Thoracic aorta (tissue), 2 donors: Measurements from ENCODE around the gene PEX14. TPM values are rescaled to one million over a fixed set of nuclear protein-coding genes. Genes with fewer than 3 reads are reported as not detected.

Source experiments
- ATAC-seq: fragments of 150-250 bp; one replicate; pipeline ENCODE4 v1.8.0; 2017; ENCODE audit warnings: low read depth; ENCODE audit not compliant: insufficient number of reproducible peaks, low FRiP score
- DNase-seq: peaks from one replicate; pipeline ENCODE4 v3.0.0-alpha.2; 2020; ENCODE audit warnings: low spot score
- H3K27ac ChIP-seq, 2 donors: fragments of 200-600 bp; sonication (generic); 1 replicate in 1 of 2; 2 replicates in 1 of 2; pipeline ENCODE4 v1.5.1; 2016; ENCODE audit warnings: mild to moderate bottlenecking in 2 of 2, moderate library complexity in 2 of 2
- H3K27me3 ChIP-seq: fragments of 200-600 bp; sonication (generic); replicated peaks from 2 replicates; pipeline ENCODE4 v1.6.0; 2016; ENCODE audit warnings: mild to moderate bottlenecking; ENCODE audit not compliant: insufficient read depth
- H3K36me3 ChIP-seq: fragments of 200-600 bp; sonication (generic); one replicate; pipeline ENCODE4 v1.5.1; 2016
- H3K4me1 ChIP-seq, 2 donors: fragments of 200-600 bp; sonication (generic); 1 replicate in 1 of 2; 2 replicates in 1 of 2; pipeline versions ENCODE4 v1.5.1 to v1.6.0; 2016; ENCODE audit warnings: low read depth in 2 of 2, mild to moderate bottlenecking in 1 of 2; ENCODE audit not compliant: control insufficient read depth in 1 of 2
- H3K4me3 ChIP-seq: fragments of 200-600 bp; sonication (generic); 2 replicates; pipeline ENCODE4 v1.5.1; 2016; ENCODE audit warnings: mild to moderate bottlenecking
- H3K9me3 ChIP-seq: fragments of 200-600 bp; sonication (generic); 2 replicates; pipeline ENCODE4 v1.5.1; 2016
- total RNA-seq, 2 donors: library from RNA; depleted of rRNA; stranded (reverse); fragments of >200 nt; gene quantifications; one replicate each; pipeline versions ENCODE4 v1.1.0 to v1.2.3, GENCODE V29; 2016
- TF ChIP-seq, protein P1 (sequence below): fragments of 200-600 bp; sonication (generic); IDR thresholded peaks from one replicate; pipeline ENCODE4 v1.5.1; 2019; ENCODE audit warnings: antibody characterized with exemption

The PEX14 gene
- total RNA-seq, 2 donors from 2014 or later, result 11.5 to 22.6 TPM

DNA sequence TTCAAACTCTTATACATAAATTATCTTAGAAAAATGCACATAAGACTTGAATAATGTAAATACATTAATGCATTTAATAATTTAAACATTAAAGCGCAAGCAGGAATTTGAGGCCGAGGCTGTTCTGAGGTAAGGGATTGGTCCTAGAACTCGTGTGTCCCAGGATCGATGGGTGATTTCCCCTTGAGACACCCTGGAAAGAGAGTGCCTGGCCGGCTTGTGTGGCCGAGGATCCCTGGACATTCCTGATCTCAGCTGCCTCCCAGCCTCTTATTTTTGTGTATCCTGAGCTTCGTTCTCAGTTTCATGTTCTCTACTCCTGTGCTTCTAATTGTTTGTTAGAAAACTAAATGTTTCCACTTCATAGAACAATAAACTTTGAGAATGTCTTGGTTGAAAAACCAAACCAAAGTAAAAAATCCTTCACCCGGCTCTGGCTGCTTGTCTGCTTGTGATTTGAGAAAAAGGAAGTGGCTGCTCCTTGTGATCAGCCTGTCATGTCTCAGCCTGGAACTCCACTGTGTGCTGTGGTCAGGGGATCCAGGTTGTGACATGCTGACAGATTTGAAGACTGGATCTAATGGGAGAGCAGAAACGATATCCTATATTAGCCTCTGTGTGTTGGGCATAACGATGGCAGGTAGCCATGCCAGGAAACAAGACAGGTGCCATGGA is 40.7 kb downstream of the PEX14 start:
- Histone ChIP-seq H3K36me3 (no peaks in the 10 kb centered on the region), H3K9me3 (no peaks in the 10 kb centered on the region), H3K4me1 (peaks cover 5 to 23% of the 10 kb centered on the region in 2 donors), H3K27me3 (no peaks in the 10 kb centered on the region), H3K4me3 (no peak overlapping the region), H3K27ac (no peak overlapping the region)
- TF ChIP-seq, protein P1, sequence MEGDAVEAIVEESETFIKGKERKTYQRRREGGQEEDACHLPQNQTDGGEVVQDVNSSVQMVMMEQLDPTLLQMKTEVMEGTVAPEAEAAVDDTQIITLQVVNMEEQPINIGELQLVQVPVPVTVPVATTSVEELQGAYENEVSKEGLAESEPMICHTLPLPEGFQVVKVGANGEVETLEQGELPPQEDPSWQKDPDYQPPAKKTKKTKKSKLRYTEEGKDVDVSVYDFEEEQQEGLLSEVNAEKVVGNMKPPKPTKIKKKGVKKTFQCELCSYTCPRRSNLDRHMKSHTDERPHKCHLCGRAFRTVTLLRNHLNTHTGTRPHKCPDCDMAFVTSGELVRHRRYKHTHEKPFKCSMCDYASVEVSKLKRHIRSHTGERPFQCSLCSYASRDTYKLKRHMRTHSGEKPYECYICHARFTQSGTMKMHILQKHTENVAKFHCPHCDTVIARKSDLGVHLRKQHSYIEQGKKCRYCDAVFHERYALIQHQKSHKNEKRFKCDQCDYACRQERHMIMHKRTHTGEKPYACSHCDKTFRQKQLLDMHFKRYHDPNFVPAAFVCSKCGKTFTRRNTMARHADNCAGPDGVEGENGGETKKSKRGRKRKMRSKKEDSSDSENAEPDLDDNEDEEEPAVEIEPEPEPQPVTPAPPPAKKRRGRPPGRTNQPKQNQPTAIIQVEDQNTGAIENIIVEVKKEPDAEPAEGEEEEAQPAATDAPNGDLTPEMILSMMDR, result no peak
- ATAC-seq, result no peak
- no peak for DNase-seq

DNA sequence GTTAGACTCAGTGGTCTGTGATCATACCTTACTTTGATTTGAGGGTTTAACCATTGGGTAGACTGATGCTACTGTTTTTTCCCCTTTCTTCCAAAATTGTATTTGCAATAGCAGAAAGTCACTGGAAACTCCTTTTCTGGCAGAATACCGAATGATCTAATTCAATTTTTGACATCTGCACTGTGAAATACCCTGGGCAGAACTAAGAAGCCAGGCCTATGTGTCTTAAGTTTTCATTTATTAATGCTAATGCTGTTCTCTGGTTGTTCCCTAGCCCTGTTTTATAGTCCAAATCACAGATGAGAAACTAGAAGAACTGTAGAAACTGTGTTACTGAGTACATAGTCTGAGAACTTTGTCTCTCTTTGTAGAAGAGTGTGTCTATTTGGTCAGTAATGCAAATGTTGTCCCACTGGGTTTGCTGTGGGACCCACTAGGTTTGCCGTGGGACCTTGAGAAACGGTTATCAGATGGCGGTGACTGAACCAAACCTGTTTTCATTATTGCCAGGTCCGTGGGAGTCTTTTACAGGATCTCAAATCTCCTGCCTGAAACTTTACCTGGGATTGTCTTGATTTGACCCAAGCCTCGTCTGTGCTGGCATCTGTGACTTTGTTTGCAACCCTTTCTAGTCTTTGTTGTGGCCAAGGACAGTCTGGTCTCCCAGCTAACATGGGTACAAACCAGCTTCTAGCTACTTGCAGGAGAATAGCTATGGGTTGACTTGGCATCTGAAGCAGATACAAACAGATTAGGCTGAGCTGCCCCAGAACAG is 41.4 kb downstream of the PEX14 start:
- Histone ChIP-seq H3K27me3 (no peaks in the 10 kb centered on the region), H3K4me3 (no peak overlapping the region), H3K27ac (no peak overlapping the region), H3K4me1 (peaks cover 1 to 15% of the 10 kb centered on the region in 2 donors), H3K9me3 (no peaks in the 10 kb centered on the region), H3K36me3 (no peaks in the 10 kb centered on the region)
- TF ChIP-seq, protein P1, result no peak
- ATAC-seq, result no peak
- DNase-seq, result no peak

DNA sequence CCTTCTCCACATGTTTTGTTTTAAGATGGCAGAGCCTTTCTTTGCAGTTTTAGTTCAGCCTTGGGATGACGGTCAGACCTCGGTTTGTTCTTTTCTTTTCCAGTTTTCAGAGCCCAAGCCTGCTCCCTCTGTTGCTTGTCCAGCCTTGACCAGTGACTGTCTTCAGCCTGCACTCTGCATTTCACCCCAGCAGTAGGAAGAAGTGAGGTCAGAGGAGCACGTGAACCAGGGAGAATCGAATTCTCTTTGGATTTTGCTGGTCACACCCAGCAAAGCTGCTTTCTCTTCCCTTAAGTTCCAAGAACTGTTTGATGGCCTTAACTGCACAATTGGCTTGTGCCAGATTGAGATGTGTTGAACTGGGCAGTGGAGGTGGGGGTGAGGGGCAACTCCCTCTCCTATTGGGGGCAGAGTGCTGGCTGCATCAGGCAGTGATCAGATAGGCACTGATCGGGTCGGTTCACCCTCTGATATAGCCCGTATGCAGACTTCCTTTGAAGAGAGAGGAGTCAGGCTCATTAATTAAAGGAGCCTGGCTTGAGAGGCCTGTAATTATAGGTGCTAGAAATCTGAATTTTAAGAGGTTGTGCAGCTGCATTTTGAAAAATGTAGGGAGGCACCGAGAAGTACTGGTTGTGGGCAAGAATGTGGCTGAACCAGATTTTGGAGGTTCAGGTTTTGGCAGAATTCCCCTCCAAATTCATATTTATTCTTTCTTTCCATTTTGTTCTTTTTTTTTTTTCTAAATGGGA is 42.4 kb downstream of the PEX14 start:
- H3K4me1 ChIP-seq, result peaks cover 0 to 9% of the 10 kb centered on the region in 2 donors
- H3K9me3 ChIP-seq, result no peaks in the 10 kb centered on the region
- no peak overlapping the region for H3K4me3 ChIP-seq
- DNase-seq (no peak), ATAC-seq (no peak)
- no peaks in the 10 kb centered on the region for H3K27me3 ChIP-seq
- no peak overlapping the region for H3K27ac ChIP-seq
- H3K36me3 ChIP-seq, result no peaks in the 10 kb centered on the region
- TF ChIP-seq, protein P1, result no peak

DNA sequence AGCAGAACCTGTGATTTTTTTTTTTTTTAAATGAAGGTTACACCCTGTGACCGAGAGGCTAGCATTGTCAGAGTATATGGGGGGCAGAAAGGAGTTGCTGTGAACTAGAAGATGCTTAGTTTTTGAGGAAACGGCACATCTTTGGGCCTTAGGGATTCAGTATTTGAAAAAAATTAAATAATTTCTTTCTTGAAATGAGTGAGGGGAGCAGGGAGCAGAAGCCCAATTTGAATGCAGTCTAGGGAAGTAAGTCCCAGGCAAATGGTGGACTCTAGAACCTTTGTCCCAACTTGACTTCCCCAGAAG is 42.9 kb downstream of the PEX14 start:
- DNase-seq (no peak), ATAC-seq (no peak)
- Histone ChIP-seq H3K4me3 (no peak overlapping the region), H3K9me3 (no peaks in the 10 kb centered on the region), H3K36me3 (no peaks in the 10 kb centered on the region), H3K27ac (no peak overlapping the region), H3K4me1 (peaks cover 0 to 9% of the 10 kb centered on the region in 2 donors), H3K27me3 (no peaks in the 10 kb centered on the region)
- TF ChIP-seq, protein P1, result no peak

DNA sequence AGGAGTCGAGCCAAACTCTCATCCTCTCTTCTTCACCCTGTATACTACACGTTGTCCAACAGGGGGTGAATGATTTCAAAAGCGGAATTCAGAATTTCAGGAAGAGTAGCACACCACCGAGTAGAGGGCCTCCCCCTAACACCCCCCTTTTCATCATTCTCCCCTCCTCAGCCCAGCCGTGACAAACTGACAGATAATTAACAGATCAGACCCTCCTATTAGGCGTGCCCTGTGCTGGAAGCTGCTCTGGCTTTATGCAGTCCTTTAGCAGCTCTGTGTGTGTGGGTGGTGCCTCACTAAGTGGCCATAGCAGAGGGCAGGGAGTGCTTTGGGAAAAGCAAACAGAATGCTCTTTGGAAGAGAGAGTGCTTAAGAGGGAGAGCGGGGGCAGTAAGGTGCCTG is 44.3 kb downstream of the PEX14 start:
- H3K9me3 ChIP-seq, result no peaks in the 10 kb centered on the region
- ATAC-seq, result no peak
- TF ChIP-seq, protein P1, result no peak
- H3K4me1 ChIP-seq, result peaks cover 0 to 9% of the 10 kb centered on the region in 2 donors
- no peaks in the 10 kb centered on the region for H3K27me3 ChIP-seq
- H3K36me3 ChIP-seq, result no peaks in the 10 kb centered on the region
- H3K27ac ChIP-seq, result no peak overlapping the region
- H3K4me3 ChIP-seq, result no peak overlapping the region
- DNase-seq, result no peak
